ENCODE data around the gene CDC20. TPM values are rescaled to one million over a fixed set of nuclear protein-coding genes. Genes with fewer than 3 reads are reported as not detected.

CDC20 gene
- total and polyA plus RNA-seq, 4 donors: 3.6 to 6.1 (median 5.2) TPM

DNA sequence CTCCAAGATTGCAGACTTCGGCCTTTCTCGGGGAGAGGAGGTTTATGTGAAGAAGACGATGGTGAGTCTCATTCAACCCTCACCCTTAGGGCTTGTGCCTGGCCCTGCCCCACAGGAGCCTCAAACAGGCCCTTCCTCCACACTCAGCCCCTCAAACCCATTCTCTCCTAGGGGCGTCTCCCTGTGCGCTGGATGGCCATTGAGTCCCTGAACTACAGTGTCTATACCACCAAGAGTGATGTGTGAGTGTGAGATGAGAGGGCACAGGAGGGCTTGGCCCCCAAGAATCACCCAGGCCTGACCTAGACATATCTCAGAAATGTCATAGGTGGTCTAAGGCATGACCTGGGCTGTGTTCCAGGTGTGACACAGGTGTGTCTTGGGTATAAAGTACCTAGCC is 39.5 kb upstream of the CDC20 start:
- no peak overlapping the region for H3K27ac ChIP-seq (ENCODE audit: low read depth in 1 of 2, low read length in 1 of 2)
- H3K4me3 ChIP-seq: no peak overlapping the region
- no peaks in the 10 kb centered on the region for H3K27me3 ChIP-seq (ENCODE audit: control insufficient read depth in 3 of 3, insufficient read depth in 3 of 3, low read length in 2 of 3)
- H3K36me3 ChIP-seq (ENCODE audit: control insufficient read depth in 4 of 4, insufficient read depth in 4 of 4, low read length in 4 of 4): peaks cover 0 to 10% (median 0%) of the 10 kb centered on the region in 4 donors
- WGBS, 2 donors: 94 to 99% methylated on average over 5 of the region's 5 CpGs
- no peak overlapping the region for H3K9ac ChIP-seq (ENCODE audit: insufficient read depth in 1 of 2, low read length in 2 of 2)
- H3K4me1 ChIP-seq (ENCODE audit: control insufficient read depth in 5 of 5, insufficient read depth in 5 of 5, low read length in 5 of 5): peaks cover 0 to 6% (median 0%) of the 10 kb centered on the region in 5 donors
- DNase-seq (no peak), ATAC-seq (ENCODE audit: insufficient read depth, low FRiP score) (no peak)
- H3K9me3 ChIP-seq (ENCODE audit: control insufficient read depth in 4 of 4, insufficient read depth in 3 of 4, low read length in 3 of 4): no peaks in the 10 kb centered on the region
- no peak for TF ChIP-seq CTCF (IDR thresholded peaks at IDR 0.05; ENCODE audit: control extremely low read depth, extremely low read depth)

DNA sequence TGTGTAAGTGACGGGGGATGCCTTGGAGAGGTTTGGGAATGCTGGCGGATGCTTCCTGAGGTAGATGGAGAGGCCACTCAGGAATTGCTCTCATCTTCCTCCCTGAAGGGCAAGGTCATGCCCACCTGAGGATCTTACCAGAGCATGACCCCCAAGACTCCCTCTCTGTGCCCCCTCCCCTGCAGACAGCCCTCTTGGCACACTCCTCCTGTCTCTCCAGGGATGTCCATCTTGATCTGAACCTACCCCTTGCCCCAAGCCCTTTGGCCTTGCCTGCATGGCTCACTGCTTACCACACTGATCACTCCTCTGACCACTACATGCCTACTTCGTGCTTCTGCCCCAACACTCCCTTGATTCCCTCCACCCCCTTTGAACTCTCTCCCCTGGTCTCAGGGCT is 39.0 kb upstream of the CDC20 start:
- Histone ChIP-seq H3K27ac (ENCODE audit: low read depth in 1 of 2, low read length in 1 of 2) (no peak overlapping the region), H3K4me1 (ENCODE audit: control insufficient read depth in 5 of 5, insufficient read depth in 5 of 5, low read length in 5 of 5) (peaks cover 0 to 6% (median 0%) of the 10 kb centered on the region in 5 donors), H3K36me3 (ENCODE audit: control insufficient read depth in 4 of 4, insufficient read depth in 4 of 4, low read length in 4 of 4) (peaks cover 0 to 10% (median 0%) of the 10 kb centered on the region in 4 donors), H3K4me3 (no peak overlapping the region), H3K27me3 (ENCODE audit: control insufficient read depth in 3 of 3, insufficient read depth in 3 of 3, low read length in 2 of 3) (no peaks in the 10 kb centered on the region), H3K9me3 (ENCODE audit: control insufficient read depth in 4 of 4, insufficient read depth in 3 of 4, low read length in 3 of 4) (peaks cover 0 to 3% (median under 1%) of the 10 kb centered on the region in 4 donors), H3K9ac (ENCODE audit: insufficient read depth in 1 of 2, low read length in 2 of 2) (no peak overlapping the region)
- 67 to 92% methylated on average over 3 of the region's 3 CpGs for WGBS, 2 donors
- TF ChIP-seq CTCF (IDR thresholded peaks at IDR 0.05; ENCODE audit: control extremely low read depth, extremely low read depth): no peak
- ATAC-seq (ENCODE audit: insufficient read depth, low FRiP score) (no peak), DNase-seq (no peak)

DNA sequence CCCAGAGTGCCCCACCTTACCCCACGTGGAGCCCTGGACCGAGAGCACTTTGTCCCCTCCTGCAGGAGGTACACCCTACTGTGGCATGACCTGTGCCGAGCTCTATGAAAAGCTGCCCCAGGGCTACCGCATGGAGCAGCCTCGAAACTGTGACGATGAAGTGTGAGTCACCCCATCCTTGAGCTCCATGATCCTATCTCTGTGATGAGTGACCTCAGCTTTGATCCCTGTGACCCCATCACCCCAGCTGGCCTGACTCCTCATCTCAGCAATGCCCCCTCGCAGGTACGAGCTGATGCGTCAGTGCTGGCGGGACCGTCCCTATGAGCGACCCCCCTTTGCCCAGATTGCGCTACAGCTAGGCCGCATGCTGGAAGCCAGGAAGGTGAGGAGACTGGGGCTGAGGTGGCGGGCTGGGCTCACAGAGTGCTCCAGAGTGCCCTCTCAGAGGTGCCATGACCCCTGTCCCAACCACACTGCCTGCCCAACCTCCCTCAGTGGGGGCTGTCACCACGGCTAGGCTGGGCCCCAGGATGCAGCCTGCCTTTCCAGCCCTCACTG is 37.4 kb upstream of the CDC20 start:
- 94 to 96% methylated on average over 16 of the region's 16 CpGs for WGBS, 2 donors
- Histone ChIP-seq H3K4me1 (ENCODE audit: control insufficient read depth in 5 of 5, insufficient read depth in 5 of 5, low read length in 5 of 5) (peaks cover 0 to 6% (median 0%) of the 10 kb centered on the region in 5 donors), H3K27ac (ENCODE audit: low read depth in 1 of 2, low read length in 1 of 2) (no peak overlapping the region), H3K9ac (ENCODE audit: insufficient read depth in 1 of 2, low read length in 2 of 2) (no peak overlapping the region), H3K27me3 (ENCODE audit: control insufficient read depth in 3 of 3, insufficient read depth in 3 of 3, low read length in 2 of 3) (no peaks in the 10 kb centered on the region), H3K36me3 (ENCODE audit: control insufficient read depth in 4 of 4, insufficient read depth in 4 of 4, low read length in 4 of 4) (peaks cover 0 to 10% (median 0%) of the 10 kb centered on the region in 4 donors), H3K9me3 (ENCODE audit: control insufficient read depth in 4 of 4, insufficient read depth in 3 of 4, low read length in 3 of 4) (peaks cover 0 to 4% (median 2%) of the 10 kb centered on the region in 4 donors), H3K4me3 (no peak overlapping the region)
- DNase-seq: no peak
- ATAC-seq (ENCODE audit: insufficient read depth, low FRiP score): no peak
- no peak for TF ChIP-seq CTCF (IDR thresholded peaks at IDR 0.05; ENCODE audit: control extremely low read depth, extremely low read depth)

GRCh38 chr1:43322506-43322905 is 36.3 kb upstream of the CDC20 start:
- WGBS, 2 donors: 96 to 97% methylated on average over 5 of the region's 5 CpGs
- Histone ChIP-seq H3K36me3 (ENCODE audit: control insufficient read depth in 4 of 4, insufficient read depth in 4 of 4, low read length in 4 of 4) (peaks cover 0 to 10% (median 0%) of the 10 kb centered on the region in 4 donors), H3K27me3 (ENCODE audit: control insufficient read depth in 3 of 3, insufficient read depth in 3 of 3, low read length in 2 of 3) (no peaks in the 10 kb centered on the region), H3K4me3 (no peak overlapping the region), H3K27ac (ENCODE audit: low read depth in 1 of 2, low read length in 1 of 2) (no peak overlapping the region), H3K9me3 (ENCODE audit: control insufficient read depth in 4 of 4, insufficient read depth in 3 of 4, low read length in 3 of 4) (peaks cover 0 to 5% (median 2%) of the 10 kb centered on the region in 4 donors), H3K4me1 (ENCODE audit: control insufficient read depth in 5 of 5, insufficient read depth in 5 of 5, low read length in 5 of 5) (peaks cover 0 to 6% (median 0%) of the 10 kb centered on the region in 5 donors), H3K9ac (ENCODE audit: insufficient read depth in 1 of 2, low read length in 2 of 2) (no peak overlapping the region)
- TF ChIP-seq CTCF (IDR thresholded peaks at IDR 0.05; ENCODE audit: control extremely low read depth, extremely low read depth): no peak
- DNase-seq: no peak
- no peak for ATAC-seq (ENCODE audit: insufficient read depth, low FRiP score)
